T-helper 9 cell (primary cell): ENCODE data around the gene ISLR.
"Not testable (repeated sequence)": the region's sequence is repeated elsewhere in the genome, so short reads cannot be mapped to it uniquely, and the experiment has no call there.

Source experiments
- DNase-seq: peaks from one replicate; pipeline ENCODE4 v3.0.0-alpha.2; 2020

The ISLR gene

GRCh38 chr15:74136814-74137536 is 36.5 kb upstream of the ISLR start:
- DNase-seq = no peak

GRCh38 chr15:74137537-74137894 is 36.0 kb upstream of the ISLR start:
- no peak for DNase-seq

- DNase-seq = no peak
These were observed 34.9 kb upstream of the ISLR start for GRCh38 chr15:74138642-74139041.

- DNase-seq = no peak
These were observed 31.9 kb upstream of the ISLR start for GRCh38 chr15:74141591-74141990.

- no peak for DNase-seq
These were observed 29.2 kb upstream of the ISLR start for GRCh38 chr15:74144153-74144775.

- no peak for DNase-seq
These were observed 27.2 kb upstream of the ISLR start for GRCh38 chr15:74146277-74146800.

- DNase-seq = no peak
These were observed 26.5 kb upstream of the ISLR start for GRCh38 chr15:74147051-74147450.

GRCh38 chr15:74155766-74156417 is 17.6 kb upstream of the ISLR start:
- no peak for DNase-seq

GRCh38 chr15:74156678-74157411 is 16.7 kb upstream of the ISLR start:
- DNase-seq = no peak

- no peak for DNase-seq
These were observed 15.4 kb upstream of the ISLR start for GRCh38 chr15:74157868-74158827.

GRCh38 chr15:74158855-74159650 is 14.5 kb upstream of the ISLR start:
- no peak for DNase-seq

GRCh38 chr15:74159773-74160172 is 13.7 kb upstream of the ISLR start:
- DNase-seq = no peak

GRCh38 chr15:74160390-74160789 is 13.1 kb upstream of the ISLR start:
- DNase-seq = not testable (repeated sequence)

- DNase-seq = not testable (repeated sequence)
These were observed 11.3 kb upstream of the ISLR start for GRCh38 chr15:74162195-74162536.

- DNase-seq = no peak
These were observed 8.0 kb upstream of the ISLR start for GRCh38 chr15:74165461-74165860.

GRCh38 chr15:74167891-74168331 is 5.6 kb upstream of the ISLR start:
- no peak for DNase-seq

GRCh38 chr15:74168711-74169126 is 4.8 kb upstream of the ISLR start:
- DNase-seq = no peak

- DNase-seq = no peak
These were observed 3.3 kb upstream of the ISLR start for GRCh38 chr15:74170071-74170844.

GRCh38 chr15:74170875-74171578 is 2.5 kb upstream of the ISLR start:
- DNase-seq = no peak
